Neural cell (in vitro differentiated cells): ENCODE data around the gene SLC32A1. TPM values are rescaled to one million over a fixed set of nuclear protein-coding genes. Genes with fewer than 3 reads are reported as not detected.

ENCODE experiments used
- H2AFZ ChIP-seq: fragments of 200-600, 300-800 bp; sonication (generic), shearing (Covaris generic); 2 replicates; pipeline ENCODE4 v1.6.0; 2014; ENCODE audit warnings: low read depth, mild to moderate bottlenecking, antibody characterized with exemption, low read length, moderate library complexity
- H3F3A ChIP-seq: fragments of 200-600 bp; shearing (Covaris generic); 2 replicates; pipeline ENCODE4 v1.6.1; 2016; ENCODE audit warnings: mild to moderate bottlenecking, moderate library complexity, mixed read lengths, antibody characterized with exemption, low read length; ENCODE audit not compliant: insufficient read depth, poor library complexity, severe bottlenecking
- H3K27ac ChIP-seq: fragments of 200-600, 300-800 bp; sonication (generic), shearing (Covaris generic); 2 replicates; pipeline ENCODE4 v1.5.1; 2014; ENCODE audit warnings: mild to moderate bottlenecking, low read length, moderate library complexity
- H3K27me3 ChIP-seq: fragments of 300-800, 200-600 bp; sonication (generic), shearing (Covaris generic); 2 replicates; pipeline ENCODE4 v1.6.0; 2014; ENCODE audit warnings: mild to moderate bottlenecking, low read depth, low read length, moderate library complexity; ENCODE audit not compliant: insufficient read depth
- H3K36me3 ChIP-seq: fragments of 300-800, 200-600 bp; sonication (generic), shearing (Covaris generic); 2 replicates; pipeline ENCODE4 v1.5.1; 2014; ENCODE audit warnings: mild to moderate bottlenecking, antibody characterized with exemption, low read length, moderate library complexity; ENCODE audit not compliant: insufficient read depth
- H3K4me2 ChIP-seq: fragments of 300-800, 200-600 bp; sonication (generic), shearing (Covaris generic); 2 replicates; pipeline ENCODE4 v1.6.0; 2014; ENCODE audit warnings: mild to moderate bottlenecking, low read length
- H3K4me3 ChIP-seq: fragments of 300-800, 200-600 bp; sonication (generic), shearing (Covaris generic); 2 replicates; pipeline ENCODE4 v1.5.1; 2014; ENCODE audit warnings: mild to moderate bottlenecking, low read length, moderate library complexity
- H3K79me2 ChIP-seq: fragments of 200-600 bp; shearing (Covaris generic); replicated peaks from 2 replicates; pipeline ENCODE4 v1.6.0; 2014; ENCODE audit warnings: mild to moderate bottlenecking, low read length, moderate library complexity; ENCODE audit not compliant: insufficient read depth
- H3K9ac ChIP-seq: fragments of 300-800, 200-600 bp; sonication (generic), shearing (Covaris generic); 2 replicates; pipeline ENCODE4 v1.6.1; 2016; ENCODE audit warnings: mild to moderate bottlenecking, low read length, mixed read lengths
- H3K9me2 ChIP-seq: fragments of 200-600 bp; shearing (Covaris generic); 2 replicates; pipeline ENCODE4 v1.6.1; 2016; ENCODE audit warnings: mild to moderate bottlenecking, low read length, mixed read lengths; ENCODE audit not compliant: insufficient read depth
- H3K9me3 ChIP-seq: fragments of 200-600, 300-800 bp; sonication (generic), shearing (Covaris generic); 2 replicates; pipeline ENCODE4 v1.6.1; 2016; ENCODE audit warnings: mild to moderate bottlenecking, mixed run types, low read length, moderate library complexity, mixed read lengths
- H4K20me1 ChIP-seq: fragments of 200-600 bp; shearing (Covaris generic); 2 replicates; pipeline ENCODE4 v1.6.1; 2016; ENCODE audit warnings: mild to moderate bottlenecking, mixed run types; ENCODE audit not compliant: insufficient read depth
- EP300 ChIP-seq: fragments of 450-650 bp; conservative IDR thresholded peaks from 2 replicates; pipeline ENCODE4 v1.6.1; 2014; ENCODE audit warnings: antibody characterized with exemption, mild to moderate bottlenecking, moderate library complexity; ENCODE audit not compliant: poor library complexity, severe bottlenecking
- EZH2 ChIP-seq: fragments of 200-600, 300-800 bp; shearing (Covaris generic), sonication (generic); IDR thresholded peaks from 2 replicates; pipeline ENCODE4 v1.6.1; 2014; ENCODE audit warnings: antibody characterized with exemption, low read length, borderline replicate concordance, mild to moderate bottlenecking; ENCODE audit not compliant: insufficient read depth, poor library complexity, severe bottlenecking
- MXI1 ChIP-seq: fragments of 450-650 bp; conservative IDR thresholded peaks from 2 replicates; pipeline ENCODE4 v1.6.1; 2014; ENCODE audit warnings: antibody characterized with exemption, mild to moderate bottlenecking; ENCODE audit not compliant: poor library complexity, severe bottlenecking
- POLR2AphosphoS5 ChIP-seq: IDR thresholded peaks from 2 replicates; pipeline ENCODE4 v1.6.1; 2012
- RAD21 ChIP-seq: fragments of 450-650 bp; conservative IDR thresholded peaks from 2 replicates; pipeline ENCODE4 v1.6.1; 2014; ENCODE audit warnings: antibody characterized with exemption, mild to moderate bottlenecking, moderate library complexity
- SMC3 ChIP-seq: fragments of 450-650 bp; conservative IDR thresholded peaks from 2 replicates; pipeline ENCODE4 v1.6.1; 2014; ENCODE audit warnings: antibody characterized with exemption, mild to moderate bottlenecking, moderate library complexity; ENCODE audit not compliant: poor library complexity
- TAF1 ChIP-seq: IDR thresholded peaks from 2 replicates; pipeline ENCODE4 v1.6.1; 2012; ENCODE audit warnings: low read depth
- polyA plus RNA-seq: library from polyadenylated mRNA; depleted of rRNA; stranded (reverse); fragments of >200 nt; gene quantifications from 2 replicates; pipeline ENCODE4 v1.2.3, GENCODE V29; 2014
- TF ChIP-seq, protein P1 (sequence below): IDR thresholded peaks from 2 replicates; pipeline ENCODE4 v1.6.1; 2012; ENCODE audit warnings: borderline replicate concordance
- TF ChIP-seq, protein P2 (sequence below): fragments of 450-650 bp; IDR thresholded peaks from 2 replicates; pipeline ENCODE4 v1.5.1; 2014; ENCODE audit warnings: antibody characterized with exemption, mild to moderate bottlenecking, moderate library complexity; ENCODE audit not compliant: poor library complexity, severe bottlenecking

The SLC32A1 gene
- polyA plus RNA-seq, 1 donor from 2014 or later: 36.2 TPM

DNA sequence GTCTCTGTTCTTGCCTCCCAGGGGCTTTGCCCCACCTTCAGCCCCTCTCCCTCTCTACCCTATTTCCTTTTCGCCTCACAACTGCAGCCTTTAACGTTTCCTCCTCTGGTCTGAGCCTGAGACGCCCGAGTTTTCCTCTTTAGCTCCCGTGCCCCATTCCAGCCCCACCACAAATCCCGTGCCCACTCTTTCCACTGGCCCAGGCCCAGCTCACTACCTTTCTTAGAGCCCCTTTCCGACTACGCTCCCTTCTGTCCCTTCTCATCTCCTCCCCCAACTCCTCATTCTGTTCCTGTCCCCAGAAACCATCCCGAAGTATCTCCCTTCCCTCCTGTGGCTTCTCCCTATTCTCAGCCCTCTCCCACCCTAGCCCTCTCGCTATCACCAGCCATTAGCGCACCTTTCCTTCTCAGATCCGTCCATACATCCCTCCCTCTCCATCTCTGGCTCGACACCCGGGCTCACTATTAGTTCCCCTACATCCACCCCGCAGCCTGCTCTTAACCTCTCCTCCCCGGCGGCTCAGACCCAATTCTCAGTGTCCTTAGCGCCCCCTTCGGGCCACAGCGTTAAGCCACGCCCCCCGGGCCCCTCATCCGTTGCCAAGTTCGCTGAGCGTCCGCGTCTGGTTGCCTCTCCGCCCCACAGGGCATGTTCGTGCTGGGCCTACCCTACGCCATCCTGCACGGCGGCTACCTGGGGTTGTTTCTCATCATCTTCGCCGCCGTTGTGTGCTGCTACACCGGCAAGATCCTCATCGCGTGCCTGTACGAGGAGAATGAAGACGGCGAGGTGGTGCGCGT is 2.7 kb downstream of the SLC32A1 start:
- TF ChIP-seq, protein P1, sequence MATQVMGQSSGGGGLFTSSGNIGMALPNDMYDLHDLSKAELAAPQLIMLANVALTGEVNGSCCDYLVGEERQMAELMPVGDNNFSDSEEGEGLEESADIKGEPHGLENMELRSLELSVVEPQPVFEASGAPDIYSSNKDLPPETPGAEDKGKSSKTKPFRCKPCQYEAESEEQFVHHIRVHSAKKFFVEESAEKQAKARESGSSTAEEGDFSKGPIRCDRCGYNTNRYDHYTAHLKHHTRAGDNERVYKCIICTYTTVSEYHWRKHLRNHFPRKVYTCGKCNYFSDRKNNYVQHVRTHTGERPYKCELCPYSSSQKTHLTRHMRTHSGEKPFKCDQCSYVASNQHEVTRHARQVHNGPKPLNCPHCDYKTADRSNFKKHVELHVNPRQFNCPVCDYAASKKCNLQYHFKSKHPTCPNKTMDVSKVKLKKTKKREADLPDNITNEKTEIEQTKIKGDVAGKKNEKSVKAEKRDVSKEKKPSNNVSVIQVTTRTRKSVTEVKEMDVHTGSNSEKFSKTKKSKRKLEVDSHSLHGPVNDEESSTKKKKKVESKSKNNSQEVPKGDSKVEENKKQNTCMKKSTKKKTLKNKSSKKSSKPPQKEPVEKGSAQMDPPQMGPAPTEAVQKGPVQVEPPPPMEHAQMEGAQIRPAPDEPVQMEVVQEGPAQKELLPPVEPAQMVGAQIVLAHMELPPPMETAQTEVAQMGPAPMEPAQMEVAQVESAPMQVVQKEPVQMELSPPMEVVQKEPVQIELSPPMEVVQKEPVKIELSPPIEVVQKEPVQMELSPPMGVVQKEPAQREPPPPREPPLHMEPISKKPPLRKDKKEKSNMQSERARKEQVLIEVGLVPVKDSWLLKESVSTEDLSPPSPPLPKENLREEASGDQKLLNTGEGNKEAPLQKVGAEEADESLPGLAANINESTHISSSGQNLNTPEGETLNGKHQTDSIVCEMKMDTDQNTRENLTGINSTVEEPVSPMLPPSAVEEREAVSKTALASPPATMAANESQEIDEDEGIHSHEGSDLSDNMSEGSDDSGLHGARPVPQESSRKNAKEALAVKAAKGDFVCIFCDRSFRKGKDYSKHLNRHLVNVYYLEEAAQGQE: no peak
- peak; percentile 54 for TF ChIP-seq POLR2AphosphoS5
- TF ChIP-seq, protein P2, sequence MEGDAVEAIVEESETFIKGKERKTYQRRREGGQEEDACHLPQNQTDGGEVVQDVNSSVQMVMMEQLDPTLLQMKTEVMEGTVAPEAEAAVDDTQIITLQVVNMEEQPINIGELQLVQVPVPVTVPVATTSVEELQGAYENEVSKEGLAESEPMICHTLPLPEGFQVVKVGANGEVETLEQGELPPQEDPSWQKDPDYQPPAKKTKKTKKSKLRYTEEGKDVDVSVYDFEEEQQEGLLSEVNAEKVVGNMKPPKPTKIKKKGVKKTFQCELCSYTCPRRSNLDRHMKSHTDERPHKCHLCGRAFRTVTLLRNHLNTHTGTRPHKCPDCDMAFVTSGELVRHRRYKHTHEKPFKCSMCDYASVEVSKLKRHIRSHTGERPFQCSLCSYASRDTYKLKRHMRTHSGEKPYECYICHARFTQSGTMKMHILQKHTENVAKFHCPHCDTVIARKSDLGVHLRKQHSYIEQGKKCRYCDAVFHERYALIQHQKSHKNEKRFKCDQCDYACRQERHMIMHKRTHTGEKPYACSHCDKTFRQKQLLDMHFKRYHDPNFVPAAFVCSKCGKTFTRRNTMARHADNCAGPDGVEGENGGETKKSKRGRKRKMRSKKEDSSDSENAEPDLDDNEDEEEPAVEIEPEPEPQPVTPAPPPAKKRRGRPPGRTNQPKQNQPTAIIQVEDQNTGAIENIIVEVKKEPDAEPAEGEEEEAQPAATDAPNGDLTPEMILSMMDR: peak; percentile 91
- peak; percentile 57 for TF ChIP-seq MXI1
- peak; percentile 82 for TF ChIP-seq RAD21
- no peak for TF ChIP-seq EP300
- TF ChIP-seq SMC3: peak; percentile 89
- peaks cover 88% of the 10 kb centered on the region for H3K79me2 ChIP-seq
- peak overlapping the region; percentile 99 for H3K27ac ChIP-seq
- H3F3A ChIP-seq: peaks cover 8% of the 10 kb centered on the region
- no peaks in the 10 kb centered on the region for H3K9me2 ChIP-seq
- no peaks in the 10 kb centered on the region for H4K20me1 ChIP-seq
- peak overlapping the region; percentile 100 for H3K9ac ChIP-seq
- H3K9me3 ChIP-seq: no peaks in the 10 kb centered on the region
- peak overlapping the region; percentile 99 for H3K4me3 ChIP-seq
- H3K27me3 ChIP-seq: peaks cover 45% of the 10 kb centered on the region
- no peaks in the 10 kb centered on the region for H3K36me3 ChIP-seq
- H2AFZ ChIP-seq: peak overlapping the region; percentile 5
- H3K4me2 ChIP-seq: peak overlapping the region; percentile 94

DNA sequence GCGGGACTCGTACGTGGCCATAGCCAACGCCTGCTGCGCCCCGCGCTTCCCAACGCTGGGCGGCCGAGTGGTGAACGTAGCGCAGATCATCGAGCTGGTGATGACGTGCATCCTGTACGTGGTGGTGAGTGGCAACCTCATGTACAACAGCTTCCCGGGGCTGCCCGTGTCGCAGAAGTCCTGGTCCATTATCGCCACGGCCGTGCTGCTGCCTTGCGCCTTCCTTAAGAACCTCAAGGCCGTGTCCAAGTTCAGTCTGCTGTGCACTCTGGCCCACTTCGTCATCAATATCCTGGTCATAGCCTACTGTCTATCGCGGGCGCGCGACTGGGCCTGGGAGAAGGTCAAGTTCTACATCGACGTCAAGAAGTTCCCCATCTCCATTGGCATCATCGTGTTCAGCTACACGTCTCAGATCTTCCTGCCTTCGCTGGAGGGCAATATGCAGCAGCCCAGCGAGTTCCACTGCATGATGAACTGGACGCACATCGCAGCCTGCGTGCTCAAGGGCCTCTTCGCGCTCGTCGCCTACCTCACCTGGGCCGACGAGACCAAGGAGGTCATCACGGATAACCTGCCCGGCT is 3.4 kb downstream of the SLC32A1 start:
- Histone ChIP-seq H3K36me3 (no peaks in the 10 kb centered on the region), H3K79me2 (peaks cover 84% of the 10 kb centered on the region), H3K9me3 (no peaks in the 10 kb centered on the region), H3K27me3 (peaks cover 47% of the 10 kb centered on the region), H3K4me3 (peak overlapping the region; percentile 99), H2AFZ (no peak overlapping the region), H3K27ac (peak overlapping the region; percentile 99), H3K4me2 (peak overlapping the region; percentile 94), H3F3A (peaks cover 8% of the 10 kb centered on the region), H4K20me1 (no peaks in the 10 kb centered on the region), H3K9me2 (no peaks in the 10 kb centered on the region), H3K9ac (peak overlapping the region; percentile 100)
- TF ChIP-seq RAD21 (no peak), TAF1 (no peak), EZH2 (no peak), SMC3 (no peak), MXI1 (no peak), EP300 (no peak), POLR2AphosphoS5 (no peak)
- TF ChIP-seq, protein P2: no peak
- TF ChIP-seq, protein P1: no peak
